ENCODE data around the gene WDR64. TPM values are rescaled to one million over a fixed set of nuclear protein-coding genes. Genes with fewer than 3 reads are reported as not detected.

WDR64 gene
- total and polyA plus RNA-seq, 3 donors from 2014 or later, result 4.3 to 7.1 (median 5.5) TPM

DNA sequence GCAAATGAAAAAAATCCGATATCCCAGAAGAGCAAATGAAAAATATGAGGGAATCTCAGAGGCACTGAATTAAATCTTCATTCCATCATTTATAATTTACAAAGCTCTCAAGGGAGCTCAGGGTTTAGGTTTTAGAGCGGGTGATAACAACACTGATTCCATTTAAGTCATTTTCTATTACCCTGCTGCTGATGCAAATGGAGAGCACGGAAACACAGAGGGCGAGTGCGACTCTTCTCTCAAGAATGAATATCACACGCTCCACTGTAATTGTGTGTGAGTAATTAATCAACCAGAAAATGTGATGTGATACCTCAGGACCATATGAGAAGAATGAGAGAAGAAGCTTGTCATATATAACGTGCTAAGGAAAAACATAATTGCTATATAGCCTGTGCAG lies 34.7 kb upstream of the WDR64 start:
- intact Hi-C loops (cut with DNase I; ENCODE audit: low total_unique reads), result loop anchor here (10.0 kb wide), 1 partner anchor 217 kb away; no protein-coding TSS in a partner anchor
- H3K27me3 ChIP-seq, result no peaks in the 10 kb centered on the region
- H3K27ac ChIP-seq, result no peak overlapping the region
- no peak overlapping the region for H3K4me3 ChIP-seq
- H3K4me1 ChIP-seq, result no peaks in the 10 kb centered on the region
- H3K9me3 ChIP-seq, result no peaks in the 10 kb centered on the region
- 93 to 95% methylated on average over 7 of the region's 7 CpGs for WGBS, 2 donors
- no peak for DNase-seq
- TF ChIP-seq, protein P1, sequence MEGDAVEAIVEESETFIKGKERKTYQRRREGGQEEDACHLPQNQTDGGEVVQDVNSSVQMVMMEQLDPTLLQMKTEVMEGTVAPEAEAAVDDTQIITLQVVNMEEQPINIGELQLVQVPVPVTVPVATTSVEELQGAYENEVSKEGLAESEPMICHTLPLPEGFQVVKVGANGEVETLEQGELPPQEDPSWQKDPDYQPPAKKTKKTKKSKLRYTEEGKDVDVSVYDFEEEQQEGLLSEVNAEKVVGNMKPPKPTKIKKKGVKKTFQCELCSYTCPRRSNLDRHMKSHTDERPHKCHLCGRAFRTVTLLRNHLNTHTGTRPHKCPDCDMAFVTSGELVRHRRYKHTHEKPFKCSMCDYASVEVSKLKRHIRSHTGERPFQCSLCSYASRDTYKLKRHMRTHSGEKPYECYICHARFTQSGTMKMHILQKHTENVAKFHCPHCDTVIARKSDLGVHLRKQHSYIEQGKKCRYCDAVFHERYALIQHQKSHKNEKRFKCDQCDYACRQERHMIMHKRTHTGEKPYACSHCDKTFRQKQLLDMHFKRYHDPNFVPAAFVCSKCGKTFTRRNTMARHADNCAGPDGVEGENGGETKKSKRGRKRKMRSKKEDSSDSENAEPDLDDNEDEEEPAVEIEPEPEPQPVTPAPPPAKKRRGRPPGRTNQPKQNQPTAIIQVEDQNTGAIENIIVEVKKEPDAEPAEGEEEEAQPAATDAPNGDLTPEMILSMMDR (IDR thresholded peaks at IDR 0.05), result no peak
- TF ChIP-seq POLR2A (IDR thresholded peaks at IDR 0.05), result no peak
- no peaks in the 10 kb centered on the region for H3K36me3 ChIP-seq (ENCODE audit: low read depth, missing control alignments)

- intact Hi-C loops (cut with DNase I; ENCODE audit: low total_unique reads), result no loop called here
Measured at GRCh38 chr1:241622669-241623068, 29.4 kb upstream of the WDR64 start.

GRCh38 chr1:241624935-241625334 lies 27.1 kb upstream of the WDR64 start:
- H3K27ac ChIP-seq, result no peak overlapping the region

More at GRCh38 chr1:241622669-241623068, 29.4 kb upstream of the WDR64 start:
- Histone ChIP-seq H3K4me1 (no peaks in the 10 kb centered on the region), H3K27me3 (no peaks in the 10 kb centered on the region), H3K9me3 (no peaks in the 10 kb centered on the region), H3K4me3 (no peak overlapping the region), H3K36me3 (ENCODE audit: low read depth, missing control alignments) (no peaks in the 10 kb centered on the region), H3K27ac (no peak overlapping the region)
- no peak for DNase-seq
- TF ChIP-seq, protein P1 (IDR thresholded peaks at IDR 0.05), result no peak
- no peak for TF ChIP-seq POLR2A (IDR thresholded peaks at IDR 0.05)
- 82 to 83% methylated on average over 5 of the region's 5 CpGs for WGBS, 2 donors

GRCh38 chr1:241627453-241628259 lies 24.4 kb upstream of the WDR64 start:
- H3K27me3 ChIP-seq, result no peaks in the 10 kb centered on the region
- WGBS, 2 donors, result 29 to 53% methylated on average over 9 of the region's 9 CpGs
- H3K4me1 ChIP-seq, result no peaks in the 10 kb centered on the region
- intact Hi-C loops (cut with DNase I; ENCODE audit: low total_unique reads), result no loop called here
- H3K4me3 ChIP-seq, result no peak overlapping the region
- no peak overlapping the region for H3K27ac ChIP-seq
- no peaks in the 10 kb centered on the region for H3K9me3 ChIP-seq
- no peak for DNase-seq
- H3K36me3 ChIP-seq (ENCODE audit: low read depth, missing control alignments), result no peaks in the 10 kb centered on the region
- TF ChIP-seq, protein P1 (IDR thresholded peaks at IDR 0.05), result peak in 2 of 3 experiments; percentile 17 to 41
- TF ChIP-seq POLR2A (IDR thresholded peaks at IDR 0.05), result no peak

More at GRCh38 chr1:241624935-241625334, 27.1 kb upstream of the WDR64 start:
- Histone ChIP-seq H3K4me1 (no peaks in the 10 kb centered on the region), H3K27me3 (no peaks in the 10 kb centered on the region), H3K36me3 (ENCODE audit: low read depth, missing control alignments) (no peaks in the 10 kb centered on the region), H3K4me3 (no peak overlapping the region), H3K9me3 (no peaks in the 10 kb centered on the region)
- 75 to 79% methylated on average over 2 of the region's 2 CpGs for WGBS, 2 donors
- intact Hi-C loops (cut with DNase I; ENCODE audit: low total_unique reads), result no loop called here
- TF ChIP-seq, protein P1 (IDR thresholded peaks at IDR 0.05), result no peak
- no peak for TF ChIP-seq POLR2A (IDR thresholded peaks at IDR 0.05)
- no peak for DNase-seq

GRCh38 chr1:241630005-241630404 lies 22.1 kb upstream of the WDR64 start:
- Histone ChIP-seq H3K36me3 (ENCODE audit: low read depth, missing control alignments) (no peaks in the 10 kb centered on the region), H3K27ac (no peak overlapping the region), H3K27me3 (no peaks in the 10 kb centered on the region), H3K4me1 (no peaks in the 10 kb centered on the region), H3K4me3 (no peak overlapping the region), H3K9me3 (no peaks in the 10 kb centered on the region)
- intact Hi-C loops (cut with DNase I; ENCODE audit: low total_unique reads), result no loop called here
- no peak for DNase-seq
- no peak for TF ChIP-seq POLR2A (IDR thresholded peaks at IDR 0.05)
- TF ChIP-seq, protein P1 (IDR thresholded peaks at IDR 0.05), result no peak

Measured in testis (tissue), 3 donors.